Heart right ventricle (tissue), 16 donors: ENCODE measurements around the gene GTF3A. TPM values are rescaled to one million over a fixed set of nuclear protein-coding genes. Genes with fewer than 3 reads are reported as not detected.

Experiments used
- ATAC-seq, 8 donors: fragments of 200-7000 bp; cut with Tn5 transposase; one replicate each; pipeline ENCODE4 v1.9.1; 2020; ENCODE audit warnings: mild to moderate bottlenecking in 8 of 8, moderate library complexity in 8 of 8, moderate number of reproducible peaks in 1 of 8
- DNase-seq, 2 donors: peaks; one replicate each; pipeline ENCODE4 v3.0.0-alpha.2; 2020
- H3K27ac ChIP-seq, 10 donors: fragments of 200-600 bp; sonication (generic) in 2 of 10; one replicate each; pipeline versions ENCODE4 v1.5.0 to v1.8.0; 2020 to 2022; ENCODE audit warnings: mild to moderate bottlenecking in 3 of 10
- H3K27me3 ChIP-seq, 7 donors: fragments of 200-600 bp; one replicate each; pipeline ENCODE4 v1.8.0; 2021 to 2022; ENCODE audit warnings: mild to moderate bottlenecking in 2 of 7
- H3K36me3 ChIP-seq, 9 donors: fragments of 200-600 bp; sonication (generic) in 1 of 9; one replicate each; pipeline versions ENCODE4 v1.5.0 to v1.8.0; 2020 to 2022; ENCODE audit warnings: mild to moderate bottlenecking in 2 of 9
- H3K4me1 ChIP-seq, 9 donors: fragments of 200-600 bp; sonication (generic) in 1 of 9; one replicate each; pipeline versions ENCODE4 v1.5.0 to v1.8.0; 2020 to 2022; ENCODE audit warnings: mild to moderate bottlenecking in 4 of 9
- H3K4me3 ChIP-seq, 10 donors: fragments of 200-600 bp; sonication (generic) in 2 of 10; one replicate each; pipeline versions ENCODE4 v1.5.0 to v1.8.0; 2020 to 2022; ENCODE audit warnings: mild to moderate bottlenecking in 7 of 10, moderate library complexity in 2 of 10
- H3K9me3 ChIP-seq, 11 donors: fragments of 200-600 bp in 10 of 11; sonication (generic) in 2 of 11; one replicate each; pipeline versions ENCODE4 v1.5.0 to v1.8.0; 2013 to 2022; ENCODE audit warnings: mild to moderate bottlenecking in 2 of 11, control low read depth in 1 of 11, moderate library complexity in 1 of 11
- CTCF ChIP-seq, 9 donors: fragments of 200-600 bp; sonication (generic) in 2 of 9; IDR thresholded peaks; one replicate each; pipeline versions ENCODE4 v1.5.0 to v1.8.0; 2021 to 2022; ENCODE audit warnings: antibody characterized with exemption in 9 of 9, mild to moderate bottlenecking in 5 of 9, moderate library complexity in 1 of 9
- WGBS, 2 donors: extraction: QIAGEN DNeasy Blood & Tissue Kit; methylation state at CpG; one replicate each; pipeline ENCODE4 v1.1.7; 2013; ENCODE audit warnings: inconsistent platforms in 1 of 2; 5-methylcytosine and 5-hydroxymethylcytosine counted together
- intact Hi-C, 10 donors: fragments of 100-400 bp; cut with DNase I; formaldehyde crosslinking; loops; one replicate each; pipeline versions ENCODE4 v1.11.1 to v1.14.2; 2022
- polyA plus RNA-seq, 2 donors: library from polyadenylated mRNA; stranded (reverse); fragments of 200-250 nt; gene quantifications; one replicate each; pipeline ENCODE4 v1.2.3, GENCODE V29; 2013
- total RNA-seq, 10 donors: library from RNA; stranded (reverse); fragmentation: NEBNext Ultra II Directional in 3 of 10; extraction: Animal tissue kit (Norgen Biotek cat#: 25700) in 3 of 10; gene quantifications; one replicate each; pipeline versions ENCODE4 v1.2.1 to v1.2.4, GENCODE V29; 2021 to 2023
- donor health status: Arrhythmogenic right ventricular cardiomyopathy.
- donor health status: ischemic (EF 13 %, LVEDD 7.1; RV severe dilation, severe dysfunction).
- donor health status: healthy with polysubstance abuse.
- donor health status: DM: no; HTN: yes; CAD: no.
- donor health status: DM: no; HTN: no; CAD: no.
- donor health status: ischemic (EF 25% LVEDD 6.9; RV normal size, moderate dysfunction).
- donor health status: ischemic (EF 25% LVEDD 5.7; RV mildly dilated, moderate dysfunction).
- donor health status: healthy.
- donor health status: DM: yes; HTN: yes; CAD: no.
- donor health status: Ischemic cardiomyopathy.
- donor health status: ischemic (EF 35%, LVEDD 5.7; RV mildly dilated, moderate dysfunction).
- donor health status: nonischemic (EF 11% LVEDD 7.7; RV severe dilation, severe dysfunction).
- donor health status: DM: yes; HTN: yes; CAD: no.
- donor health status: PGD.
- donor health status: ischemic (EF 29% LVEDD 5.4; RV normal size, mild dysfunction).
- donor health status: nonischemic (EF 23%, LVEDD 6.1; RV moderate dilation, normal function).

GTF3A gene
- total and polyA plus RNA-seq, 12 donors = 137 to 848 (median 175) TPM

- no peak overlapping the region for H3K27ac ChIP-seq
- intact Hi-C loops = loop anchor here in 1 of 10 donors (10.0 kb wide), 1 partner anchor 129 kb away; no protein-coding TSS in a partner anchor
- 89 to 91% methylated on average over 5 of the region's 5 CpGs for WGBS, 2 donors
- H3K4me1 ChIP-seq = peaks cover 0 to 21% (median 13%) of the 10 kb centered on the region in 9 donors
- H3K9me3 ChIP-seq = peaks cover 0 to 11% (median 0%) of the 10 kb centered on the region in 11 donors
- DNase-seq (no peak), ATAC-seq (no peak)
- H3K27me3 ChIP-seq = peaks cover 0 to 9% (median 0%) of the 10 kb centered on the region in 7 donors
- no peaks in the 10 kb centered on the region for H3K36me3 ChIP-seq
- TF ChIP-seq CTCF (IDR thresholded peaks at IDR 0.05) = no peak
- H3K4me3 ChIP-seq = no peak overlapping the region
These were observed 18.8 kb upstream of the GTF3A start for GRCh38 chr13:27405546-27406134.

GRCh38 chr13:27406178-27406939, 18.1 kb upstream of the GTF3A start:
- H3K27me3 ChIP-seq = peaks cover 0 to 9% (median 0%) of the 10 kb centered on the region in 7 donors
- peak; percentile 14 to 71 (median 58) for TF ChIP-seq CTCF (IDR thresholded peaks at IDR 0.05)
- WGBS, 2 donors = 82 to 86% methylated on average over 12 of the region's 12 CpGs
- intact Hi-C loops = loop anchor here in 1 of 10 donors (10.0 kb wide), 1 partner anchor 128 kb away; no protein-coding TSS in a partner anchor
- H3K36me3 ChIP-seq = no peaks in the 10 kb centered on the region
- H3K4me1 ChIP-seq = peaks cover 0 to 15% (median 13%) of the 10 kb centered on the region in 9 donors
- ATAC-seq (peak in 4 of 8 donors; percentile 32 to 56 (median 48)), DNase-seq (no peak)
- H3K9me3 ChIP-seq = peaks cover 0 to 11% (median 0%) of the 10 kb centered on the region in 11 donors
- H3K27ac ChIP-seq = no peak overlapping the region
- no peak overlapping the region for H3K4me3 ChIP-seq

- intact Hi-C loops = loop anchor here in 1 of 10 donors (10.0 kb wide), 1 partner anchor 127 kb away; no protein-coding TSS in a partner anchor
These were observed 16.3 kb upstream of the GTF3A start for GRCh38 chr13:27408074-27408473.

More at GRCh38 chr13:27408074-27408473, 16.3 kb upstream of the GTF3A start:
- peaks cover 0 to 9% (median 8%) of the 10 kb centered on the region in 9 donors for H3K4me1 ChIP-seq
- H3K4me3 ChIP-seq = no peak overlapping the region
- H3K27ac ChIP-seq = no peak overlapping the region
- H3K27me3 ChIP-seq = peaks cover 0 to 9% (median 6%) of the 10 kb centered on the region in 7 donors
- H3K9me3 ChIP-seq = peaks cover 0 to 11% (median 0%) of the 10 kb centered on the region in 11 donors
- ATAC-seq (peak in 1 of 8 donors; percentile 21), DNase-seq (no peak)
- 57 to 61% methylated on average over 4 of the region's 4 CpGs for WGBS, 2 donors
- no peaks in the 10 kb centered on the region for H3K36me3 ChIP-seq
- no peak for TF ChIP-seq CTCF (IDR thresholded peaks at IDR 0.05)
